Lower leg skin (tissue), 3 donors: ENCODE results near the gene BEX4.
"Not testable (repeated sequence)": the region's sequence is repeated elsewhere in the genome, so short reads cannot be mapped to it uniquely, and the experiment has no call there.

Experiments used
- POLR2A ChIP-seq, 2 donors: fragments of 450-650 bp; IDR thresholded peaks; one replicate each; pipeline ENCODE4 v1.6.1; 2016 to 2017; ENCODE audit warnings: antibody characterized with exemption in 2 of 2, mild to moderate bottlenecking in 1 of 2, moderate library complexity in 1 of 2
- TF ChIP-seq, protein P1 (sequence below), 3 donors: fragments of 450-650 bp; IDR thresholded peaks; one replicate each; pipeline ENCODE4 v1.5.1; 2016; ENCODE audit warnings: antibody characterized with exemption in 3 of 3, mild to moderate bottlenecking in 3 of 3, moderate library complexity in 2 of 3

- TF ChIP-seq, protein P1, sequence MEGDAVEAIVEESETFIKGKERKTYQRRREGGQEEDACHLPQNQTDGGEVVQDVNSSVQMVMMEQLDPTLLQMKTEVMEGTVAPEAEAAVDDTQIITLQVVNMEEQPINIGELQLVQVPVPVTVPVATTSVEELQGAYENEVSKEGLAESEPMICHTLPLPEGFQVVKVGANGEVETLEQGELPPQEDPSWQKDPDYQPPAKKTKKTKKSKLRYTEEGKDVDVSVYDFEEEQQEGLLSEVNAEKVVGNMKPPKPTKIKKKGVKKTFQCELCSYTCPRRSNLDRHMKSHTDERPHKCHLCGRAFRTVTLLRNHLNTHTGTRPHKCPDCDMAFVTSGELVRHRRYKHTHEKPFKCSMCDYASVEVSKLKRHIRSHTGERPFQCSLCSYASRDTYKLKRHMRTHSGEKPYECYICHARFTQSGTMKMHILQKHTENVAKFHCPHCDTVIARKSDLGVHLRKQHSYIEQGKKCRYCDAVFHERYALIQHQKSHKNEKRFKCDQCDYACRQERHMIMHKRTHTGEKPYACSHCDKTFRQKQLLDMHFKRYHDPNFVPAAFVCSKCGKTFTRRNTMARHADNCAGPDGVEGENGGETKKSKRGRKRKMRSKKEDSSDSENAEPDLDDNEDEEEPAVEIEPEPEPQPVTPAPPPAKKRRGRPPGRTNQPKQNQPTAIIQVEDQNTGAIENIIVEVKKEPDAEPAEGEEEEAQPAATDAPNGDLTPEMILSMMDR (IDR thresholded peaks at IDR 0.05), result not testable (repeated sequence)
- not testable (repeated sequence) for TF ChIP-seq POLR2A (IDR thresholded peaks at IDR 0.05)
These were observed 11.0 kb downstream of the BEX4 start for GRCh38 chrX:103225918-103226317.
